Measurements from ENCODE around the gene CDCA5. TPM values are rescaled to one million over a fixed set of nuclear protein-coding genes. Genes with fewer than 3 reads are reported as not detected.

CDCA5 gene
- polyA plus RNA-seq, 3 donors = 0.20 to 0.28 TPM; not detected in 1

GRCh38 chr11:65040520-65040846, 43.4 kb downstream of the CDCA5 start:
- Histone ChIP-seq H3K27me3 (ENCODE audit: control insufficient read depth in 2 of 2, insufficient read depth in 2 of 2, low read length in 2 of 2) (no peaks in the 10 kb centered on the region), H4K20me1 (ENCODE audit: insufficient read depth, low read length) (peaks cover 4% of the 10 kb centered on the region), H3K9me3 (replicated peaks in 1 of 2; ENCODE audit: control insufficient read depth in 1 of 2, insufficient read depth in 1 of 2, low read length in 2 of 2) (no peaks in the 10 kb centered on the region), H3K79me2 (ENCODE audit: insufficient read depth, low read length) (peaks cover 22% of the 10 kb centered on the region), H3K27ac (ENCODE audit: low read depth in 1 of 2, low read length in 2 of 2) (peak overlapping the region; percentile 76 to 83), H2AFZ (ENCODE audit: insufficient read depth, low read depth, low read length, poor library complexity, severe bottlenecking) (peak overlapping the region; percentile 89), H3K4me1 (ENCODE audit: control insufficient read depth in 1 of 2, insufficient read depth in 2 of 2, low read length in 2 of 2) (peaks cover 41 to 57% of the 10 kb centered on the region in 2 donors), H3K4me3 (replicated peaks in 1 of 3; ENCODE audit: low read depth in 2 of 3, low read length in 3 of 3) (peak overlapping the region; percentile 72 to 95 (median 74)), H3K36me3 (replicated peaks in 1 of 2; ENCODE audit: control insufficient read depth in 1 of 2, insufficient read depth in 2 of 2, low read length in 2 of 2) (peaks cover 19 to 45% of the 10 kb centered on the region in 2 donors), H3K4me2 (replicated peaks; ENCODE audit: extremely low read depth, low read length, poor library complexity, severe bottlenecking) (peak overlapping the region; percentile 95), H3K9ac (ENCODE audit: insufficient read depth, low read length, poor library complexity, severe bottlenecking) (peak overlapping the region; percentile 69)
- intact Hi-C loops (cut with micrococcal nuclease) = no loop called here
- Mint-ChIP-seq H3K4me1 (peaks cover 33% of the 10 kb centered on the region), H3K9me3 (no peaks in the 10 kb centered on the region), H3K36me3 (peaks cover 26 to 54% of the 10 kb centered on the region in 2 donors), H3K4me3 (peak overlapping the region; percentile 91 to 95), H3K27ac (peak overlapping the region; percentile 89 to 98 (median 95)), H3K27me3 (ENCODE audit: low read depth in 3 of 3) (peaks cover 0 to 2% (median 0%) of the 10 kb centered on the region in 3 donors)
- 0% methylated on average over 4 of the region's 7 CpGs for WGBS (ENCODE audit: insufficient coverage)
- no peak for TF ChIP-seq CTCF (IDR thresholded peaks at IDR 0.05)
- DNase-seq = no peak

GRCh38 chr11:65036931-65037330, 46.9 kb downstream of the CDCA5 start:
- Histone ChIP-seq H3K9me3 (replicated peaks in 1 of 2; ENCODE audit: control insufficient read depth in 1 of 2, insufficient read depth in 1 of 2, low read length in 2 of 2) (no peaks in the 10 kb centered on the region), H3K36me3 (replicated peaks in 1 of 2; ENCODE audit: control insufficient read depth in 1 of 2, insufficient read depth in 2 of 2, low read length in 2 of 2) (peaks cover 38 to 68% of the 10 kb centered on the region in 2 donors), H3K79me2 (ENCODE audit: insufficient read depth, low read length) (no peaks in the 10 kb centered on the region), H4K20me1 (ENCODE audit: insufficient read depth, low read length) (peaks cover 2% of the 10 kb centered on the region), H3K4me1 (ENCODE audit: control insufficient read depth in 1 of 2, insufficient read depth in 2 of 2, low read length in 2 of 2) (peaks cover 13 to 28% of the 10 kb centered on the region in 2 donors), H3K27ac (ENCODE audit: low read depth in 1 of 2, low read length in 2 of 2) (no peak overlapping the region), H3K4me3 (replicated peaks in 1 of 3; ENCODE audit: low read depth in 2 of 3, low read length in 3 of 3) (no peak overlapping the region), H3K9ac (ENCODE audit: insufficient read depth, low read length, poor library complexity, severe bottlenecking) (no peak overlapping the region), H3K4me2 (replicated peaks; ENCODE audit: extremely low read depth, low read length, poor library complexity, severe bottlenecking) (no peak overlapping the region), H2AFZ (ENCODE audit: insufficient read depth, low read depth, low read length, poor library complexity, severe bottlenecking) (no peak overlapping the region), H3K27me3 (ENCODE audit: control insufficient read depth in 2 of 2, insufficient read depth in 2 of 2, low read length in 2 of 2) (no peaks in the 10 kb centered on the region)
- intact Hi-C loops (cut with micrococcal nuclease) = no loop called here
- Mint-ChIP-seq H3K9me3 (peaks cover 0 to 2% (median 0%) of the 10 kb centered on the region in 7 donors), H3K36me3 (peaks cover 54 to 74% of the 10 kb centered on the region in 2 donors), H3K27ac (no peak overlapping the region), H3K4me1 (peaks cover 8% of the 10 kb centered on the region), H3K27me3 (ENCODE audit: low read depth in 3 of 3) (peaks cover 0 to 2% (median 0%) of the 10 kb centered on the region in 3 donors), H3K4me3 (no peak overlapping the region)
- no CpG with 5 or more reads among the region's 6 CpGs for WGBS (ENCODE audit: insufficient coverage)
- TF ChIP-seq CTCF (IDR thresholded peaks at IDR 0.05) = no peak
- no peak for DNase-seq

All from CD14-positive monocyte (primary cell).